Measurements from ENCODE around the gene LRTM2.

GRCh38 chr12:1845886-1846285 is 25.5 kb downstream of the LRTM2 start:
- no peak for TF ChIP-seq CTCF (IDR thresholded peaks at IDR 0.05; ENCODE audit: poor library complexity)
- no peak for TF ChIP-seq EZH2 (IDR thresholded peaks at IDR 0.05; ENCODE audit: borderline replicate concordance)
- TF ChIP-seq EZH2phosphoT487 (IDR thresholded peaks at IDR 0.05; ENCODE audit: low read depth, severe bottlenecking, unreplicated experiment): no peak
